Activated CD4-positive, alpha-beta T cell treated with anti-CD3 and anti-CD28 coated beads, Interleukin-2, amount 10 ng/mL, durations not matched to agents 24 days and 14 days (primary cell): ENCODE results near the gene PCIF1. TPM values are rescaled to one million over a fixed set of nuclear protein-coding genes. Genes with fewer than 3 reads are reported as not detected.
"Not testable (repeated sequence)": the region's sequence is repeated elsewhere in the genome, so short reads cannot be mapped to it uniquely, and the experiment has no call there.

Experiments
- DNase-seq: peaks from one replicate; pipeline ENCODE4 v3.0.0; 2022
- H3K27ac Mint-ChIP-seq: one replicate; pipeline ENCODE4 v1.8.0; 2022; ENCODE audit warnings: mild to moderate bottlenecking, mixed read lengths
- H3K27me3 Mint-ChIP-seq: one replicate; pipeline ENCODE4 v1.8.0; 2022; ENCODE audit warnings: mixed read lengths
- H3K36me3 Mint-ChIP-seq: one replicate; pipeline ENCODE4 v1.8.0; 2022; ENCODE audit warnings: low read depth, mild to moderate bottlenecking, mixed read lengths
- H3K4me1 Mint-ChIP-seq: one replicate; pipeline ENCODE4 v1.8.0; 2021; ENCODE audit warnings: mixed read lengths
- H3K4me3 Mint-ChIP-seq: one replicate; pipeline ENCODE4 v1.8.0; 2022; ENCODE audit warnings: mild to moderate bottlenecking, moderate library complexity, mixed read lengths
- H3K9me3 Mint-ChIP-seq: one replicate; pipeline ENCODE4 v1.8.0; 2021; ENCODE audit warnings: mixed read lengths
- intact Hi-C: fragments of 100-400 bp; cut with micrococcal nuclease; formaldehyde crosslinking; loops from one replicate; pipeline ENCODE4 v1.15.1; 2023
- total RNA-seq: library from RNA; stranded (reverse); gene quantifications from 2 replicates; pipeline ENCODE4 v1.2.3, GENCODE V29; 2022

Gene PCIF1
- total RNA-seq, 1 donor from 2014 or later = 27.8 TPM

- intact Hi-C loops = no loop called here
- H3K4me3 Mint-ChIP-seq = no peak overlapping the region
- H3K27ac Mint-ChIP-seq = no peak overlapping the region
Measured at GRCh38 chr20:45897289-45897688, 37.2 kb upstream of the PCIF1 start.

GRCh38 chr20:45897692-45898091 is 36.8 kb upstream of the PCIF1 start:
- DNase-seq = no peak
- intact Hi-C loops = no loop called here
- H3K27me3 Mint-ChIP-seq = no peaks in the 10 kb centered on the region
- peaks cover 3% of the 10 kb centered on the region for H3K4me1 Mint-ChIP-seq
- no peak overlapping the region for H3K27ac Mint-ChIP-seq
- no peaks in the 10 kb centered on the region for H3K9me3 Mint-ChIP-seq
- no peak overlapping the region for H3K4me3 Mint-ChIP-seq
- H3K36me3 Mint-ChIP-seq = peaks cover 7% of the 10 kb centered on the region

More at GRCh38 chr20:45897289-45897688, 37.2 kb upstream of the PCIF1 start:
- peaks cover 7% of the 10 kb centered on the region for H3K4me1 Mint-ChIP-seq
- H3K27me3 Mint-ChIP-seq = no peaks in the 10 kb centered on the region
- H3K36me3 Mint-ChIP-seq = peaks cover 10% of the 10 kb centered on the region
- no peaks in the 10 kb centered on the region for H3K9me3 Mint-ChIP-seq
- no peak for DNase-seq

GRCh38 chr20:45898285-45898684 is 36.2 kb upstream of the PCIF1 start:
- Mint-ChIP-seq H3K36me3 (peaks cover 5% of the 10 kb centered on the region), H3K27me3 (no peaks in the 10 kb centered on the region)

GRCh38 chr20:45899046-45899835 is 35.2 kb upstream of the PCIF1 start:
- no peaks in the 10 kb centered on the region for H3K9me3 Mint-ChIP-seq
- H3K27me3 Mint-ChIP-seq = no peaks in the 10 kb centered on the region
- no peak for DNase-seq
- peaks cover 5% of the 10 kb centered on the region for H3K36me3 Mint-ChIP-seq
- no peak overlapping the region for H3K4me3 Mint-ChIP-seq
- intact Hi-C loops = no loop called here
- peak overlapping the region; percentile 7 for H3K27ac Mint-ChIP-seq
- no peaks in the 10 kb centered on the region for H3K4me1 Mint-ChIP-seq

More at GRCh38 chr20:45898285-45898684, 36.2 kb upstream of the PCIF1 start:
- no peak for DNase-seq
- Mint-ChIP-seq H3K4me1 (peaks cover 2% of the 10 kb centered on the region), H3K9me3 (no peaks in the 10 kb centered on the region), H3K27ac (no peak overlapping the region), H3K4me3 (no peak overlapping the region)
- intact Hi-C loops = no loop called here

DNA sequence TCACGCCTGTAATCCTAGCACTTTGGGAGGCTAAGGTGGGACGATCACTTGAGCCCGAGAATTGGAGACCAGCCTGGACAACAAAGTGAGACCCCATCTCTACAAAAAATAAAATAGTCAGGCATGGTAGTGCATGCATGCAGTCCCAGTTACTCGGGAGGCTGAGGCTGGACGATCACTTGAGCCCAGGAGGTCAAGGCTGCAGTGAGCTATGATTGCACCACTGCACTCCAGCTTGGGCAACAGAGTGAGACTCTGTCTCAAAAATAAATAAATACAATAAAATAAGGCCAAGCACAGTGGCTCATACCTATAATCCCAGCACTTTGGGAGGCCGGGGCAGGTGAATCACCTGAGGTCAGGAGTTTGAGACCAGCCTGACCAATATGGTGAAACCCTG is 33.2 kb upstream of the PCIF1 start:
- H3K9me3 Mint-ChIP-seq, DNase-seq, H3K27me3 Mint-ChIP-seq, H3K36me3 Mint-ChIP-seq, H3K27ac Mint-ChIP-seq, intact Hi-C loops, H3K4me3 Mint-ChIP-seq, H3K4me1 Mint-ChIP-seq: not testable (repeated sequence)

- Mint-ChIP-seq H3K4me1 (no peaks in the 10 kb centered on the region), H3K27me3 (no peaks in the 10 kb centered on the region), H3K27ac (no peak overlapping the region), H3K4me3 (no peak overlapping the region), H3K9me3 (no peaks in the 10 kb centered on the region), H3K36me3 (peaks cover 5% of the 10 kb centered on the region)
- intact Hi-C loops = no loop called here
- no peak for DNase-seq
Measured at GRCh38 chr20:45902199-45902701, 32.2 kb upstream of the PCIF1 start.

GRCh38 chr20:45904583-45905504 is 29.6 kb upstream of the PCIF1 start:
- DNase-seq = no peak
- H3K36me3 Mint-ChIP-seq = no peaks in the 10 kb centered on the region
- no peaks in the 10 kb centered on the region for H3K27me3 Mint-ChIP-seq
- intact Hi-C loops = no loop called here
- H3K9me3 Mint-ChIP-seq = no peaks in the 10 kb centered on the region
- H3K4me1 Mint-ChIP-seq = no peaks in the 10 kb centered on the region
- no peak overlapping the region for H3K4me3 Mint-ChIP-seq
- no peak overlapping the region for H3K27ac Mint-ChIP-seq

DNA sequence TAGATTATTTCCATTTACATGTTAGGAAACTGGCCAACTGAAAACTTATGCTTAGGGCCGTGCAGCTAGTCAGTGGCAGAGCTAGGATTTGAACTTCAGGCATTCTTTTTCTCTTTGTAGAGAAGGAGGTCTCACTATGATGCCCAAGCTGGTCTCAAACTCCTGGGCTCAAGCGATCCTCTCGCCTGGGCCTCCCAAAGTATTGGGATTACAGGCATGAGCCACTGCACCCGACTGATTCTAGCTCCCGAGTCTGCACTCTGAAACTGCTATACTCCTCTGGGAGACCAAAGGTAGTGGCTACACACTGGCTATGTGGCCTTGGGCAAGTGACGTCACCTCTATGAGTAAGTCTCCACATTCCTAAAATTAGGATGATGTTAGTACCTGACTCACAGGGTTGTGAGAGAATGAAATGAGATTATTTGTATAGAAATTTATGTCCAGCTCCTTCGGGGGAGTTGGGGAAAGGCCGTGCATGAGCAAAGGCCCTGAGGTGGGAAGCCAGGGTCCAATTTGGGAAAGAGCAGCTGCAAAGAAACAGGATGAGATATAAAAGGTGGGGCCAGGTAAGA is 28.9 kb upstream of the PCIF1 start:
- no peaks in the 10 kb centered on the region for H3K36me3 Mint-ChIP-seq
- H3K27me3 Mint-ChIP-seq = no peaks in the 10 kb centered on the region
- no peak for DNase-seq
- H3K4me3 Mint-ChIP-seq = no peak overlapping the region
- no peak overlapping the region for H3K27ac Mint-ChIP-seq
- peaks cover 2% of the 10 kb centered on the region for H3K9me3 Mint-ChIP-seq
- intact Hi-C loops = no loop called here
- H3K4me1 Mint-ChIP-seq = peaks cover 2% of the 10 kb centered on the region

DNA sequence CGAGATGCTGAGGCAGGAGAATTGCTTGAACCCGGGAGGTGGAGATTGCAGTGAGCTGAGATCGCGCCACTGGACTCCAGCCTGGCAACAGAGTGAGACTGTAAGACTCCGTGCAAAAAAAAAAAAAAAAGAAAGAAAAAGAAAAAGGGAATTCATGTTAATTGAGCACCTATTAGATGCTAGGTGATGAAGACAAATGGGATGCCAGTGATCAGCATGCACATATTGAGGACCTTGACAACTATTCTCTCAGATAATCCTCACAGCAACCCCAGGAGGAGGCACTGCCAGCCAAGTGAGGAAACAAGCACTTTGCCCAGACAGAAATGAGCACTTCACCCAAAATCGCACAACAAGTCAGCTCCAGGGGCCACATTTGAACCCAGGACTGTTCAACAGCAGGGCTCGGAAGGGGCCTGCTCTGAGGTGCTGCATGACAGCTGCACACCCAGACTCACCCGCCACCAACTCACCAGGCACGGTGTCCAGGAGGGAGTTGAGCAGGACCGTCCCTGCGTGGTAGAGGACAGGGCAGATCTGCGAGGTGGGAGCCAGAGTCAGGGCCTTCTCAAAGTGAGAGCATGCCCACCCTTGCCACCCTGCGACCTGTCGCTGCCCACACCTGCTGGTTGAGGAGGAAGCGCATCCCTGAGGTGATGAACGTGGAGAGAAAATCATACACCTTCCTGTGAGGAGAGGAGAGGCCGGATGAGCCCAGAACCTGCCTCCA is 27.1 kb upstream of the PCIF1 start:
- H3K9me3 Mint-ChIP-seq = peaks cover 4% of the 10 kb centered on the region
- no peaks in the 10 kb centered on the region for H3K27me3 Mint-ChIP-seq
- no peak for DNase-seq
- no peak overlapping the region for H3K4me3 Mint-ChIP-seq
- H3K36me3 Mint-ChIP-seq = no peaks in the 10 kb centered on the region
- peaks cover 10% of the 10 kb centered on the region for H3K4me1 Mint-ChIP-seq
- intact Hi-C loops = no loop called here
- no peak overlapping the region for H3K27ac Mint-ChIP-seq

- Mint-ChIP-seq H3K27me3 (peaks cover 1% of the 10 kb centered on the region), H3K36me3 (no peaks in the 10 kb centered on the region), H3K27ac (no peak overlapping the region), H3K9me3 (peaks cover 4% of the 10 kb centered on the region), H3K4me3 (no peak overlapping the region), H3K4me1 (peaks cover 11% of the 10 kb centered on the region)
- intact Hi-C loops = no loop called here
- no peak for DNase-seq
Measured at GRCh38 chr20:45908084-45908483, 26.4 kb upstream of the PCIF1 start.

DNA sequence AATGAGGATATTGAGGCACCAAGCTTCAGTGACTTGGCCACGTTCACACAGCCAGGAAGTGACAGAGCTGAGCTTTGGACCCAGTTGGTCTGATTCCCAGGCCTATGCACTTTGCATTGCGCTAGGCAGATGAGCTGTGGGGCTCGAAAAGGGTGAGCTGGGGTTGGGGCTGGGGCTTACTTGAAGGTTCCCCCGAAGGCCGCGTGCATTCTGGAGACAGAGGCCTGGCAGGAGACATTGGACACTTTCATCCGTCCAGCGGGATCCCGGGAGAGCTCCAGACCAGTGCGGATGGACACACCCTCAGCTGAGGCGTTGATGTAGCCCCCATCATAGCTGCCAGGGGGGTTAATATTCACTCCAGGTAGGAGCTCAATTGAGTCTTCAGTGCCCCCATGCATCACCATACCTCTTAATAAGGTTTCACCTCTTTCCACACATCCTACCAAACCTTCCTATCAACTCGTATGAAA is 25.1 kb upstream of the PCIF1 start:
- Mint-ChIP-seq H3K4me3 (no peak overlapping the region), H3K4me1 (peaks cover 11% of the 10 kb centered on the region)

GRCh38 chr20:45909817-45910669 is 24.4 kb upstream of the PCIF1 start:
- H3K27ac Mint-ChIP-seq = peak overlapping the region; percentile 86
- H3K4me1 Mint-ChIP-seq = peaks cover 11% of the 10 kb centered on the region
- H3K9me3 Mint-ChIP-seq = peaks cover 4% of the 10 kb centered on the region
- H3K36me3 Mint-ChIP-seq = no peaks in the 10 kb centered on the region
- peaks cover 4% of the 10 kb centered on the region for H3K27me3 Mint-ChIP-seq
- intact Hi-C loops = loop anchor here (1.0 kb wide), 2 partner anchors 53 to 62 kb away; partner anchors contain the start of genes ACOT8, ZNF335 and ZSWIM3
- H3K4me3 Mint-ChIP-seq = peak overlapping the region; percentile 84
- DNase-seq = no peak

More for the DNA sequence above, 25.1 kb upstream of the PCIF1 start:
- H3K27me3 Mint-ChIP-seq = peaks cover 2% of the 10 kb centered on the region
- H3K36me3 Mint-ChIP-seq = no peaks in the 10 kb centered on the region
- intact Hi-C loops = no loop called here
- H3K9me3 Mint-ChIP-seq = peaks cover 4% of the 10 kb centered on the region
- DNase-seq = no peak
- H3K27ac Mint-ChIP-seq = no peak overlapping the region
